K562 (cell line): ENCODE data around the gene DEPDC1. TPM values are rescaled to one million over a fixed set of nuclear protein-coding genes. Genes with fewer than 3 reads are reported as not detected.

Experiments
- ATAC-seq: fragments of 200-7000 bp; cut with Tn5 transposase; 3 replicates; pipeline ENCODE4 v1.9.1; 2020; ENCODE audit warnings: moderate library complexity
- BruUV-seq: library from RNA; stranded (reverse); fragments of 400-500 nt; replicated peaks from 2 replicates; lab custom pipeline; 2021; lab: Mats Ljungman, UMichigan
- CTCF ChIA-PET: fragments of 300-600 bp; formaldehyde crosslinking; extraction: SDS; loops from one replicate; lab custom pipeline; 2021; ENCODE audit warnings: low intra/inter-chr PET ratio; lab: Yijun Ruan, JAX
- POLR2A ChIA-PET: fragments of 300-600, 350-650 bp; sonication (Branson Sonifier 250); formaldehyde crosslinking; extraction: SDS; loops from one replicate; lab custom pipeline; 2021; ENCODE audit warnings: antibody characterized with exemption, inconsistent platforms; lab: Yijun Ruan, JAX
- DNase-seq, 4 experiments: peaks; one replicate each; pipeline versions ENCODE4 v3.0.0 to v3.0.0-alpha.2; 2011 to 2018; ENCODE audit warnings: low spot score in 3 of 4, mixed read lengths in 3 of 4; ENCODE audit errors: extremely low read depth in 1 of 4
- FAIRE-seq: peaks from 2 replicates; lab custom pipeline; 2011; peaks lifted over from hg19 to GRCh38; lab: Jason Lieb, UNC
- H2AFZ ChIP-seq: 2 replicates; pipeline ENCODE4 v1.6.0; 2011; ENCODE audit warnings: low read depth, low read length, control low read depth, inconsistent platforms
- H3K27ac ChIP-seq: fragments of 200-600 bp; 3 replicates; pipeline ENCODE4 v1.8.0; 2011; ENCODE audit warnings: low read depth, mild to moderate bottlenecking, control low read depth, inconsistent platforms, low read length, moderate library complexity, mixed read lengths; ENCODE audit errors: extremely low read depth
- H3K27me3 ChIP-seq, 2 experiments: fragments of 300-600 bp in 1 of 2; 2 replicates in 1 of 2; 3 replicates in 1 of 2; pipeline versions ENCODE4 v1.6.0 to v1.8.0; 2011; ENCODE audit warnings: inconsistent platforms in 2 of 2, low read length in 2 of 2, mild to moderate bottlenecking in 1 of 2, mixed read lengths in 1 of 2, moderate library complexity in 1 of 2; ENCODE audit not compliant: control insufficient read depth in 2 of 2, insufficient read depth in 2 of 2
- H3K36me3 ChIP-seq: fragments of 300-600 bp; 3 replicates; pipeline ENCODE4 v1.8.0; 2011; ENCODE audit warnings: mild to moderate bottlenecking, low read length, inconsistent platforms; ENCODE audit not compliant: control insufficient read depth, insufficient read depth
- H3K4me1 ChIP-seq, 2 experiments: fragments of 200-600 bp in 1 of 2; replicated peaks in 1 of 2; 2 replicates in 1 of 2; 3 replicates in 1 of 2; pipeline versions ENCODE4 v1.5.1 to v1.8.0; 2011; ENCODE audit warnings: inconsistent platforms in 2 of 2, low read length in 2 of 2, mild to moderate bottlenecking in 1 of 2, mixed read lengths in 1 of 2, moderate library complexity in 1 of 2; ENCODE audit not compliant: control insufficient read depth in 2 of 2, insufficient read depth in 2 of 2
- H3K4me2 ChIP-seq: 2 replicates; pipeline ENCODE4 v1.6.1; 2011; ENCODE audit warnings: low read length, control low read depth, inconsistent platforms, mixed read lengths; ENCODE audit not compliant: insufficient read depth
- H3K4me3 ChIP-seq: fragments of 200-600 bp; sonication (generic), shearing (Covaris generic); 2 replicates; pipeline ENCODE4 v1.5.1; 2016; ENCODE audit warnings: control low read depth, inconsistent platforms
- H3K79me2 ChIP-seq: fragments of 200-600 bp; 3 replicates; pipeline ENCODE4 v1.8.0; 2011; ENCODE audit warnings: low read length, inconsistent platforms; ENCODE audit not compliant: control insufficient read depth, insufficient read depth
- H3K9ac ChIP-seq, 2 experiments: 2 replicates each; pipeline versions ENCODE4 v1.6.0 to v1.6.1; 2011; ENCODE audit warnings: low read depth in 2 of 2, low read length in 2 of 2, control low read depth in 1 of 2, inconsistent platforms in 1 of 2, mild to moderate bottlenecking in 1 of 2, mixed read lengths in 1 of 2; ENCODE audit not compliant: insufficient read depth in 1 of 2
- H3K9me1 ChIP-seq: one replicate; pipeline ENCODE4 v1.6.0; 2011; ENCODE audit warnings: inconsistent platforms, mild to moderate bottlenecking, low read length, moderate library complexity; ENCODE audit not compliant: control insufficient read depth, insufficient read depth
- H3K9me3 ChIP-seq: replicated peaks from 2 replicates; pipeline ENCODE4 v1.5.1; 2011; ENCODE audit warnings: low read depth, low read length, inconsistent platforms; ENCODE audit not compliant: control insufficient read depth, insufficient read depth
- H4K20me1 ChIP-seq: replicated peaks from 2 replicates; pipeline ENCODE4 v1.6.1; 2011; ENCODE audit warnings: low read length, inconsistent platforms, mixed read lengths; ENCODE audit not compliant: control insufficient read depth, insufficient read depth
- CREBBP ChIP-seq: IDR thresholded peaks from one replicate; pipeline ENCODE4 v1.6.1; 2012; ENCODE audit warnings: low read depth, mild to moderate bottlenecking, control low read depth, inconsistent platforms, low read length
- HMG20A ChIP-seq: fragments of 450-650 bp; formaldehyde crosslinking; conservative IDR thresholded peaks from 2 replicates; pipeline ENCODE4 v1.4.0; 2020; ENCODE audit warnings: mild to moderate bottlenecking, mixed read lengths
- ILK ChIP-seq: fragments of 450-650 bp; IDR thresholded peaks from 2 replicates; pipeline ENCODE4 v1.6.1; 2016; ENCODE audit warnings: missing genetic modification characterization, low read depth, mild to moderate bottlenecking, missing compliant biosample characterization, moderate library complexity, borderline replicate concordance
- MAFG ChIP-seq: fragments of 450-650 bp; conservative IDR thresholded peaks from 2 replicates; pipeline ENCODE4 v1.6.1; 2016; ENCODE audit warnings: missing genetic modification characterization, missing compliant biosample characterization
- MAZ ChIP-seq, 2 experiments: fragments of 450-650 bp in 1 of 2; sonication (generic) in 1 of 2; formaldehyde crosslinking; IDR thresholded peaks in 1 of 2; conservative IDR thresholded peaks in 1 of 2; 2 replicates each; pipeline versions ENCODE4 v1.4.0 to v1.5.0; 2020; ENCODE audit warnings: mild to moderate bottlenecking in 1 of 2, missing genetic modification reagents in 1 of 2
- PHF21A ChIP-seq: fragments of 450-650 bp; IDR thresholded peaks from 2 replicates; pipeline ENCODE4 v1.6.1; 2017; ENCODE audit warnings: low read depth, borderline replicate concordance
- SAP30 ChIP-seq: fragments of 200-600 bp; sonication (generic); IDR thresholded peaks from 2 replicates; pipeline ENCODE4 v1.6.1; 2012; ENCODE audit warnings: borderline replicate concordance, low read depth, mild to moderate bottlenecking, moderate library complexity, low read length, control low read depth, inconsistent platforms; ENCODE audit not compliant: insufficient read depth, poor library complexity, severe bottlenecking
- TFAP4 ChIP-seq: sonication (generic); formaldehyde crosslinking; IDR thresholded peaks from 2 replicates; pipeline ENCODE4 v1.8.0; 2022; ENCODE audit warnings: missing genetic modification reagents, mild to moderate bottlenecking, moderate library complexity, borderline replicate concordance
- USF1 ChIP-seq: sonication (generic); formaldehyde crosslinking; IDR thresholded peaks from 2 replicates; pipeline ENCODE4 v1.9.0; 2022; ENCODE audit warnings: mild to moderate bottlenecking, missing genetic modification reagents
- ZFPM2 ChIP-seq: fragments of 250-450 bp; sonication (Bioruptor Pico); IDR thresholded peaks from 2 replicates; pipeline ENCODE4 v1.5.1; 2022; ENCODE audit warnings: mild to moderate bottlenecking
- ZNF140 ChIP-seq: fragments of 250-450 bp; sonication (Bioruptor Pico); IDR thresholded peaks from 2 replicates; pipeline ENCODE4 v1.8.0; 2021; ENCODE audit warnings: moderate library complexity, mild to moderate bottlenecking, inconsistent platforms
- in situ Hi-C: fragments of 300-500 bp; cut with MboI; formaldehyde crosslinking; loops from 4 replicates; pipeline ENCODE4 v1.15.0; 2018; ENCODE audit warnings: inconsistent platforms, mixed read lengths
- intact Hi-C: fragments of 100-400 bp; cut with micrococcal nuclease; formaldehyde crosslinking; loops from 2 replicates; pipeline ENCODE4 v1.14.2; 2022
- polyA plus RNA-seq, 8 experiments: library from polyadenylated mRNA; depleted of rRNA in 4 of 8; stranded (reverse) in 5 of 8; unstranded in 3 of 8; fragments of >200 nt; fragmentation: Nextera tagmentation in 2 of 8; fragmentation: Illumina TruSeq in 1 of 8; extraction: Ambion mirVana in 2 of 8; extraction: Trizol in 1 of 8; gene quantifications; 2 replicates each; pipeline versions ENCODE4 v1.2.1 to v1.2.3, GENCODE V29; 2011 to 2014; ENCODE audit warnings: inconsistent platforms in 1 of 8, missing spikeins in 1 of 8
- total RNA-seq, 7 experiments: library from RNA; depleted of rRNA in 6 of 7; stranded (reverse); fragments of >200 nt in 6 of 7; fragmentation: Illumina TruSeq in 2 of 7; extraction: Trizol in 2 of 7; gene quantifications; 2 replicates each; pipeline versions ENCODE4 v1.2.1 to v1.2.3, GENCODE V29; 2011 to 2021; ENCODE audit warnings: low replicate concordance in 1 of 7

DEPDC1 gene
- total and polyA plus RNA-seq, 9 of the 15 experiments (the other 6 are each of a cell fraction or from before 2014, with no cell fraction given): 9.9 to 28.3 (median 17.8) TPM

- Histone ChIP-seq H3K36me3 (no peaks in the 10 kb centered on the region), H3K4me1 (no peaks in the 10 kb centered on the region), H2AFZ (no peak overlapping the region), H3K9me3 (no peaks in the 10 kb centered on the region), H4K20me1 (no peaks in the 10 kb centered on the region), H3K27ac (no peak overlapping the region), H3K4me2 (no peak overlapping the region), H3K27me3 (no peaks in the 10 kb centered on the region), H3K9ac (no peak overlapping the region), H3K79me2 (no peaks in the 10 kb centered on the region), H3K4me3 (no peak overlapping the region), H3K9me1 (no peaks in the 10 kb centered on the region)
- in situ Hi-C loops: no loop called here
- TF ChIP-seq SAP30 (no peak), USF1 (CRISPR knock-in tag) (no peak), MAZ (CRISPR knock-in tag; conservative IDR thresholded peaks at IDR 0.05 in 1 of 2, IDR thresholded peaks at IDR 0.05 in 1 of 2) (no peak), ZFPM2 (no peak), TFAP4 (no peak), MAFG (tag) (no peak), ZNF140 (CRISPR knock-in tag) (no peak), ILK (tag) (no peak), HMG20A (no peak), CREBBP (no peak), PHF21A (no peak)
- POLR2A ChIA-PET: interaction anchor here (0.6 kb wide), 1 partner anchor 45 kb away, joined by 3 read pairs; no protein-coding TSS in a partner anchor
- DNase-seq (no peak), ATAC-seq (no peak), FAIRE-seq (no peak)
- CTCF ChIA-PET: no interaction called here
- BruUV-seq: no TSS peak
- intact Hi-C loops: no loop called here
Measured at GRCh38 chr1:68542586-68542985, 45.7 kb upstream of the DEPDC1 start.
